Limb (tissue), 2 donors: Measurements from ENCODE around the gene TMEM17.

Experiments used
- DNase-seq, 2 donors: peaks; one replicate each; pipeline ENCODE4 v3.0.0-alpha.2; 2016; ENCODE audit errors: extremely low spot score in 2 of 2

TMEM17 gene

DNA sequence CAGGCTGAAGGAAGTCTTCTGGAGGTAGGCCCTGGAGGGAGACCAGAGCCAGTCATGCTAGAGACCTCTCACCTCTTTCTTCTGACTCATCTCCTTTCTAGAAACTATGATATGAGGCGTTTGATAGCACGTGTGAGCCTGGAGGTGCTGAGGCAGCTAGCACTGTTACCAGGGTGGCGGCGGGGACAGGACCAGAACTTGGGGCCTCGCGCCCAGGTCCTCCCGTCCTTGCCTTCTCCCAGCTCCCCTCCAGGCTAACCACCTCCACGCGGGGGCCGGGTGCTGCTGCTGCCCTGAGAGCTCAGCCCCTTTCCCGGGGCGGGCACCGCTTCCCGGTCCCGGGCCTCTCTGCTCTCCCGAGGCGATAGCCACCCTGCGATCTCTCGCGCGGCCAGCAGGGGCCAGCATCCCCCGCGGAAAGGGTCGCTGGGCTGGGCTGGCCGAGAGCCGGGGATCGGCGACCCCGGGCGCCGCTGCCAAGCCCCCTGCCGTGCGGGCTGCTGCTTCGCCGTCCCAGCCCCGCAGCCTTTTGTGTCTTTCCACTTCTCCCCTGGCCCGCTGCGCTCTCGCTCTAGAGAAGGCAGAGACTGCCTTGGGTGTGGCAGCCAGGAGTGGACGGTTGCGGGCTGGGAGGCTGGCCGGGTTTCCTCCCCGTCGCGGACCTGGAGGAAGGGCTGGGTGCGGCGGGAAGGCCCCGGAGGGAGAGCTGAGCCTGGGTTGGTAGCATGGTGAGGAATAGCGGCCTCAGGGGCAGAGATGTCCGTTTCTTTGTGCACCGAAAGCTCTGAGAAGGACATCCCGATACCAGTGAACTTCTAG is 49.1 kb downstream of the TMEM17 start:
- peak; percentile 69 to 91 for DNase-seq

DNA sequence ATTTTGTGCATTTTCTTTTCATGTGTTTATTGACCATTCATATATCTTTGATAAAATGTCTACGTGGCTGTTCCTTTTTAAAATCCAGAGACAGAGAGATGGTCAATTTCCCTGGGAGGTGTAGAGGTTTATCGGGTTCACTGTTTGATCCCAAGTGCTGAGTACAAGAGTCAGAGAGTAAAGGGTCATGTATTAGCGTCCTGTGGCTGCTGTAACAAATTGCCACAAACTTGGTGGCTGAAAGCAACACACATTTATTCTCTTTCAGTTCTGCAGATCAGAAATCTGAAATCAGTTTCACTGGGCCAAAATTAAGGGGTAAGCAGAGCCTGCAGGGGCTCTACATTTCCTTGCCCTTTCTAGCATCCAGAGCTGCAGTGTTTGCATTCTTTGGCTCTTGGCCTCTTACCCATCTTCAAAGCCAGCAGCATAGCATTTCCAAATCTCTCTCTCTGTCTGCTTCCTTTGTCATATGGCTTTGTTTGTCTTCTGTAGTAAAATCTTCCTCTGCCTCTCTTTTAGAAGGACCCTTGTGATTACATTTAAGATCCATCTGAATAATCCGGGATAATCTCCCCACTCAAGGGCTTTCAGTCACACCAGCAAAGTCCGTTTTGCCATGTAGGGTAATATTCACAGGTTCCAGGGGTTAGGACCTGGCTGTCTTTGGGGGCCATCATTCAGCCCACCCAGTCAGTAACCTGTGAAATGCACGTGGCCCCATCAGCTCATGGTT is 49.9 kb downstream of the TMEM17 start:
- no peak for DNase-seq

DNA sequence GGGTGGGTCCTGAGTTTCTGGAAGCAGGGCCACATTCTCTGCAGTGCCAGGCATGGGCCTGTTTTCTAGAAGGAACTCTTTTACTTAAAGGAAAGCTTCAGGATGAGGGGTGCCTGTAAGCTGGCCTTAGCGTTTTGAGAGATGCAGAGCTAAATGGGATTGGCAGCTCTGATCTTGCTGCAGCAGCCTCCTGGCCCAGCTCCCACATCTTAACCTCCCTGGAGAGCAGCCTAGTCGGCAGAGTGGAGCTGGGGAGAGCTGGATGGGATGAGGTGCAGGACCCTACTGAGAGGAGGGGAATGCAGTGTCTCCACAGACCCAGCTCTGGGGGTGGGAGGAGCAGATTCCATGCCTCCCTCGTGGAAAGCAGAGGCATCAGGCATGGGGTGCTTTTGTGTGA is 52.0 kb downstream of the TMEM17 start:
- no peak for DNase-seq

DNA sequence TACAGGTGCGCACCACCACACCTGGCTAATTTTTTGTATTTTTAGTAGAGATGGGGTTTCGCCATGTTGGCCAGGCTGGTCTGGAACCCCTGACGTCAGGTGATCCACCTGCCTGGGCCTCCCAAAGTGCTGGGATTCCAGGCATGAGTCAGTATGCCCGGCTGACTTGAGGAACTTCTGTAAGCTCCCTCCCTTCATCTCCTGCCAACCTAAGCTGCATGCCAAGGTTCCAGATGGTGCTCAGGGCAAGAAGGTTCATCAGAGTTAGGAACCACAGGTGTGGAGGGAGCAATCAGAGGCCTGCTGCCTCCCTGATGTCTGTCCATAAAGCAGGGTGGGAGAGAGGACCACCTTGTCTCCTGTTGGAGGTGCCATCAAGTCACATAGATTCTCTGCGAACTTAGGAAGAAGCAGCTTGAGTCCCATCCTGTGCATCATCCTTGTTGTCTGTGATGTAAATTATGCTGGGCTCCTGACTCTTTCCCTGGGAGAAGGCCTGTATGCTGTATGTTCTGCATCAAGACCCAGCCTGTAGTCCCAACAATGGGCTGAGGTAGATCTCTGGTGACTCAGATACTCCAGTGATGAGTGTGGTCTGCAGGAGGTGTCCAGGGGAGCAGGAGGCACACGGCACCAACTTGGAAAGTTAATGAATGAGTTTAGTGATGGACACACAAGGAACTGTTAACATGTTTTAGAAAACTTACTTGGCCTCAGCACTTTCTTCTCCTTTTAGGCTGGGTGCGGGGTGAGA is 53.1 kb downstream of the TMEM17 start:
- no peak for DNase-seq

DNA sequence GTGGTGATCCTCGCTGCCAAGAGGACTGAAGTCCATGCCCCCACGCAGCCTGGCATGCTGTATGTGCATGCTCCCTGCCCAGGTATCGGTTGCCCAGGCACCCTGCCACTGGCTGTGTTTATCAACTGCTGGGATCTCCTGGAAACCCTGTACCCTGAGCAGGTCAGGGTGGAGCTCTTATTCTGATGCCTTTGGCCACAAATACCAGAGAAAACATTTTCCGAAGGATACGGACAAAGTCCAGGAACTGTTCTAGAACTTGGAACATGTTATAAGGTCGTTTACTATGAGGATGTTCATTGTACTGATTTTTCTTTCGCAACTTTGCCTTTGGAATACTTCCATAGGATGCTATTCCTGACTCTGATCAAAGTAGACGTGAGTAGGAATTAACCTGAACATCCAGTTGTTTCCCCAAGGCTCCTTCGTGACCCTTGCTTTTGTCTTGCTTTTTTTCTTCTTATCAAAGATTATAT is 55.2 kb downstream of the TMEM17 start:
- no peak for DNase-seq
